HG03196 (cell line): ENCODE measurements around the gene LARP4B.
"Not testable (repeated sequence)": the region's sequence is repeated elsewhere in the genome, so short reads cannot be mapped to it uniquely, and the experiment has no call there.

Experiments
- ATAC-seq: cut with Tn5 transposase; IDR thresholded peaks from one replicate; pipeline ENCODE4 v1.9.1; 2021; ENCODE audit not compliant: unreplicated experiment

The LARP4B gene

GRCh38 chr10:774661-775244 lies 156.8 kb downstream of the LARP4B start:
- no peak for ATAC-seq

GRCh38 chr10:774223-774622 lies 157.3 kb downstream of the LARP4B start:
- ATAC-seq, result no peak

DNA sequence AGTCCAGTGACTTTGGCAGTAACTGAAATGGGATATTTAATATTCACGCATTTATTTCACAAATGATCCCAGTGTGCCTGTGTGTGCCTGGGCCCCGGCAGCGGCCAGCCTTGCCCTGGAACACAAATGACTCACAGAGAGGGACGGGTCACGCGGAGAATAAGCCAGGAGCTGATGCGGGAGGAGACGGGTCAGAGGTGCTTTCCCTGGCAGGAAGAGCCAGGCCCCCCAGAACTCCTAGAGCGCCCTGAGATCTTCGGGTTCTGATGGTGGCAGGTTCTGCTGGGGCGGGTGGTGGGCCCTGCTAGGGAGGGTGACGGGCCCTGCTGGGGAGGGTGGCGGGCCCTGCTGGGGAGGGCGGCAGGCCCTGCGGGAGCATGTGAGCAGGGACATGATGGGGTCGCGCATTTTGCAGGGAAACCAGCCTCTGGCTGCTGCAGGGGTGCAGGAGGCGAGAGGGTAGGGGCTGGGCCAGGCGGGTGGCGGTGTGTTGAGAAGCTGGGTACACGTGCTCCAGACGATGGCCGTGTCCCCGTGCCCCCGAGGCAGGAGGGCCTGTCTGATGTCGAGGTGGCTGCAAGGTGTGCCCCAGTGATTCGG lies 157.8 kb downstream of the LARP4B start:
- no peak for ATAC-seq

GRCh38 chr10:772227-772637 lies 159.3 kb downstream of the LARP4B start:
- ATAC-seq, result no peak

- ATAC-seq, result no peak
Measured at GRCh38 chr10:771647-772046, 159.9 kb downstream of the LARP4B start.

DNA sequence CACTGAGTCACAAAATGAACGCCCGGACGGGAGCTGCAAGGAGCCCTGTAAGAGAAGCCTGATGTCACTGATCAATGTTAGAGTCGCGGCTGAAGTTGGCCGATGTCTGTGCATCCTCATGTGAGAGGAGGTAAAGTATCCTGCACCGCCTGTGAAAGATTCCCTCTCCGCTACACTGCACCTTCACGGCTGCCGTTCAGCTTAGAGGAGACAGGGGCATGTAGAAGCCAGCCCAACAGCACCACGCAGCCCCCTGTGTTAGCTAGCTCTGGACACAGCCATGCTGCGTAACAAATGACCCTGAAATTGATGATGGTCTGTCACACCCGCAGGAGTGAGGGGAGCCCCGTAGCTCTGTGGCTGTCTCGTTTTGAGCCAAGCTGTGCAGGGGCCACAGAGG lies 160.5 kb downstream of the LARP4B start:
- ATAC-seq, result no peak

DNA sequence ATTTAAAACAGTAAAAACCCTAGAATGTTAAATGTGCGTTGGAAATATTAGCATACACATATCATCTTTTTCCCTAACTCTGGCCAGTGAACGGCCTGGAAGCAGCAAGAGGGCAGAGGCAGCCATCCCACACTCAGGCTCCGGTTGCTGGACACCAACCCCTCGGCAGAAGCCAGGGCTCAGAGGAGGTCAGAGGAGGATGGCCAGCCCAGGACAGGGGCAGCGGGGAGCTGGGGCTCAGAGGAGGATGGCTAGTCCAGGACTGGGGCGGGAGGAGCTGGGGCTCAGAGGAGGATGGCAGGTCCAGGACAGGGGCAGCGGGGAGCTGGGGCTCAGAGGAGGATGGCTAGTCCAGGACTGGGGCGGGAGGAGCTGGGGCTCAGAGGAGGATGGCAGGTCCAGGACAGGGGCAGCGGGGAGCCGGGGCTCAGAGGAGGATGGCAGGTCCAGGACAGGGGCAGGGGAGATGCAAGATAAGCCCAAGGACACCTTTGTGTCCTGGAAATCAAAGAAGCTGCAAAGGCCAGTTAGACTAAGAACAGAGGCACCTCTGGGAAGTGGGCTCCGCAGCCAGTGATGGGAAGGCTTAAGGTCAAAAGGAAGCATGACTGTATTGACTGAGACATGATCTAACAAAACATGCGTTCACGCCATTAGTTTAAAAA lies 161.3 kb downstream of the LARP4B start:
- ATAC-seq, result not testable (repeated sequence)

DNA sequence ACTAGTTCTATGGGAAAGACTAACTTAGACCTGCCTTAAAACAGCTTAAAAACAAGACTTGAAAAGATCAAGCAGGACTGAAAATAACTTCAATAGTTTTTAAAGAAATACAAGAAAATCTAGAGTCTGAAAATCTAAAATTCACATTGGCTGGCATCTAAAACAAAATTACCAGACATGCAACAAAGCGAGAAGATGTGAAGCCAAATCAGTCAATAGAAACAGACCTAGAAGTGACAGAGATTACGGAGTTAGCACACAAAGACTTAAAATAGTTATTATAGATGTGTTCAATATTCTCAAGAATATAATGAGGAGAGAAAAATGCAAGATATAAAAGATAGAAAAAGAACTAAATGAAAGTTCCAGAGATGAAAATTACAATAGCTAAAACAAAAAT lies 163.7 kb downstream of the LARP4B start:
- ATAC-seq, result no peak

DNA sequence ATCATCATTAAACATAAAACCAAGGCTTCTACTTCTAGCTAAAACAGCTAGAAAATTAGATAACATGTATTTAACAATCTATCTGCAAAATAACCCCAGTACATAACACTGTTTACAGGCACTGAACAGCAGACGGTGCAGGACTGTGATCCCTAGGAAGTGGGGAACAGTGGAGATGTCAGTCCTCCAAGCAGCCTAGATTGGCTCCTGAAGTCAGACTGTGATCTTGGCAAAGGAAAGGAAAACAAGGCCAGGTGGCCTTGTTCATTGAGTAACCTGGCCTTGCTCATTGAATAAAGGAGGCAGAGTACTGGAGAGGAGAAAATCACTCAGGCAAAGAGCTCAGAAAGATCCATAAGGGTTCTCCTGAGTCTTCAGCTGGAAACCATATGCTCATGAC lies 164.3 kb downstream of the LARP4B start:
- no peak for ATAC-seq

DNA sequence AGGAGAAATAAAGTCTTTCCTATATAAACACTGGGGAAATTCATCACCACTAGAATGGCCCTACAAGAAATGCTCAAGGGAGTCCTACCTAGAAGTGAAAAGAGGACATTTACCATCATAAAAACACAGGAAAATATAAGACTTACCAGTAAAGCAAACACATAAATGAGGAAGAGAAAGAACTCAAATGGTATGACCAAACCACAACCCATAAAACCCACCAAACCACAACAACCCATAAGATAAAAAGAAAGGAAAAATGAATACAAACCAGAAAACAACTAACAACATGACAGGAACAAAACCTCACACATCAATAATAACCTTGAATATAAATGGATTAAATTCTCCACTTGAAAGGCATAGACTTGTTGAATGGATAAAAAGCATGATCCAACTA lies 170.1 kb downstream of the LARP4B start:
- ATAC-seq, result no peak

GRCh38 chr10:760622-761021 lies 170.9 kb downstream of the LARP4B start:
- no peak for ATAC-seq

GRCh38 chr10:759898-760477 lies 171.5 kb downstream of the LARP4B start:
- no peak for ATAC-seq
